ENCODE measurements around the gene IGF2.

GRCh38 chr11:2094354-2095197 is 44.6 kb downstream of the IGF2 start:
- TF ChIP-seq POLR2A (IDR thresholded peaks at IDR 0.05; ENCODE audit: extremely low read depth, insufficient read length): no peak
- no peak for TF ChIP-seq MAX (IDR thresholded peaks at IDR 0.05; ENCODE audit: low read depth, low read length)
- no peak for TF ChIP-seq CTCF (IDR thresholded peaks at IDR 0.05; ENCODE audit: low read depth, low read length)
- TF ChIP-seq MYC (IDR thresholded peaks at IDR 0.05; ENCODE audit: low read depth, low read length): no peak
